ENCODE measurements around the gene PEX10. TPM values are rescaled to one million over a fixed set of nuclear protein-coding genes. Genes with fewer than 3 reads are reported as not detected.

Gene PEX10
- total RNA-seq, 2 donors from 2014 or later = 38.3 to 49.9 TPM

DNA sequence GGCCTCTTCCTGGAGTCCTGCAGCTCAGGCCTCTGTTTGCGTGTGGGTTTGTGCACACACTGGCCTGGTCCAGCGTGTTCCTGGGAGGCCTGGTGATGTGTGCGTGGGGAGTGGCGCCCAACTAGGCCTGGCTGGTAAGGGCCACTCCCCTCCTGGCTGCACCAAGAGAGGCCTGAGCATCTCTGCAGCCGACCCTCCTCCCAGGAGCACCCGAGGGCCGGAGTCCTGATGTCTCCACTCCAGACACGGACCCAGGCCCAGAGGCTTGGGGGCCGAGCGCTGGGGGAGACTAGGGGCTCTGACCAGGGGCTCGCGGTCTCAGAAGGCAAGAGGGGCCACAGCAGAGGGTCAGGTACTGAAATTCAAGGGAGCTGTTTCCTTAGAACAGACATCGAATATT, 54.3 kb downstream of the PEX10 start:
- intact Hi-C loops (cut with DNase I) = no loop called here
- DNase-seq (ENCODE audit: low spot score) = no peak
- Histone ChIP-seq H3K9me3 (no peaks in the 10 kb centered on the region), H3K27me3 (replicated peaks; ENCODE audit: insufficient read depth) (no peaks in the 10 kb centered on the region), H3K4me1 (replicated peaks) (peaks cover 6% of the 10 kb centered on the region), H3K36me3 (no peaks in the 10 kb centered on the region), H3K27ac (no peak overlapping the region), H3K4me3 (no peak overlapping the region)
- TF ChIP-seq POLR2A (IDR thresholded peaks at IDR 0.05) (no peak), CTCF (IDR thresholded peaks at IDR 0.05) (no peak), POLR2AphosphoS5 (IDR thresholded peaks at IDR 0.05) (no peak)
- WGBS = 83% methylated on average over 13 of the region's 13 CpGs

DNA sequence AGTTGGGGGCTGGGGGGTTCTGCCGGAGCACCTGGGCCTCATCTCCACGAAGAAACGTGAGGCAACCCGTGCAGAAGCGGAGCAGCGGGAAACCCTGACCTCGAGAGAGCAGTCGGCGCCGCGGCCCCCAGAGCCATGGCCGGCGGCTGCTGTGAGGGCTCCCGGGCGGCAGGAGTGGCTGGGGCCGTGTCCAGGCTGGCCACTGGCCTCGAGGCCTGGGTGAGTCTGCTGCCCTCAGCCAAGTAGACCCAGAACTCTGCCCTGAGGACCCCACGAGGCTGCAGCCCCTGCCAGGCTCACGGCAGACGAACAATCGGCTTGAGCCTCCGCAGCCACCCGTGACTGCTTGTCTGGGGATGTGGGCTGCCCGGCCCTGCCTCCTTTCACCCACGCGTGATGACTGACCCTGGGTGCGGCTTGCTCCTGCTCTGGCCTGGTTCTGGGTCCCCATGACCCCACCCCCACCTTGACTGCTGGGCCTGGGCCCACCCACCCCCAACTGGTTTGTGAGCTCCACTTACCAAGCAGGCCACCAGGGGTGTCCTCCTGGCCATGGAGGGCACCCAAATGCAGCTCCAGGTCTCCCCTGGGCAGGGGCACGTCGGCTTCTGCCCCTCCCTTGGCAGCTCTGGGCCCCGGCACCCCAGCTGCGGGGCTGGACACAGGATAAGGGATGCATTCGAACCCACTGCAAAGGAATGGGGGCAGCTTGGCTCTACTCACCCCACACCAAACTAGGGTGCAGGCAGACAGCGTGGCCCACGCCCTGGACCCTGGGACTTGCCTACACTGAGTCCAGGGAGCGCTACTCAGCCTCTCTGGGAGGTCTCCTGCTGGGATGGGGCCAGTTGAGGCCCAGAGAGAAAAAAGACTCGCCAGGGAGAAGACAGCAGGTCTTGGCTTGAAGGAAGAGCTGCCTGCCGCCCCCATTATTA, 55.2 kb downstream of the PEX10 start:
- Histone ChIP-seq H3K4me3 (no peak overlapping the region), H3K27ac (no peak overlapping the region), H3K4me1 (replicated peaks) (peaks cover 6% of the 10 kb centered on the region), H3K9me3 (no peaks in the 10 kb centered on the region), H3K36me3 (no peaks in the 10 kb centered on the region), H3K27me3 (replicated peaks; ENCODE audit: insufficient read depth) (no peaks in the 10 kb centered on the region)
- WGBS = 91% methylated on average over 27 of the region's 37 CpGs
- TF ChIP-seq POLR2A (IDR thresholded peaks at IDR 0.05) (no peak), POLR2AphosphoS5 (IDR thresholded peaks at IDR 0.05) (no peak), CTCF (IDR thresholded peaks at IDR 0.05) (no peak)
- intact Hi-C loops (cut with DNase I) = no loop called here
- no peak for DNase-seq (ENCODE audit: low spot score)

GRCh38 chr1:2356401-2356800, 56.0 kb downstream of the PEX10 start:
- peaks cover 6% of the 10 kb centered on the region for H3K4me1 ChIP-seq (replicated peaks)
- intact Hi-C loops (cut with DNase I) = no loop called here
- 94% methylated on average over 15 of the region's 15 CpGs for WGBS
- DNase-seq (ENCODE audit: low spot score) = no peak
- TF ChIP-seq POLR2A (IDR thresholded peaks at IDR 0.05) (no peak), CTCF (IDR thresholded peaks at IDR 0.05) (no peak), POLR2AphosphoS5 (IDR thresholded peaks at IDR 0.05) (no peak)
- H3K27me3 ChIP-seq (replicated peaks; ENCODE audit: insufficient read depth) = no peaks in the 10 kb centered on the region
- H3K9me3 ChIP-seq = no peaks in the 10 kb centered on the region
- H3K4me3 ChIP-seq = no peak overlapping the region
- no peaks in the 10 kb centered on the region for H3K36me3 ChIP-seq
- H3K27ac ChIP-seq = no peak overlapping the region

DNA sequence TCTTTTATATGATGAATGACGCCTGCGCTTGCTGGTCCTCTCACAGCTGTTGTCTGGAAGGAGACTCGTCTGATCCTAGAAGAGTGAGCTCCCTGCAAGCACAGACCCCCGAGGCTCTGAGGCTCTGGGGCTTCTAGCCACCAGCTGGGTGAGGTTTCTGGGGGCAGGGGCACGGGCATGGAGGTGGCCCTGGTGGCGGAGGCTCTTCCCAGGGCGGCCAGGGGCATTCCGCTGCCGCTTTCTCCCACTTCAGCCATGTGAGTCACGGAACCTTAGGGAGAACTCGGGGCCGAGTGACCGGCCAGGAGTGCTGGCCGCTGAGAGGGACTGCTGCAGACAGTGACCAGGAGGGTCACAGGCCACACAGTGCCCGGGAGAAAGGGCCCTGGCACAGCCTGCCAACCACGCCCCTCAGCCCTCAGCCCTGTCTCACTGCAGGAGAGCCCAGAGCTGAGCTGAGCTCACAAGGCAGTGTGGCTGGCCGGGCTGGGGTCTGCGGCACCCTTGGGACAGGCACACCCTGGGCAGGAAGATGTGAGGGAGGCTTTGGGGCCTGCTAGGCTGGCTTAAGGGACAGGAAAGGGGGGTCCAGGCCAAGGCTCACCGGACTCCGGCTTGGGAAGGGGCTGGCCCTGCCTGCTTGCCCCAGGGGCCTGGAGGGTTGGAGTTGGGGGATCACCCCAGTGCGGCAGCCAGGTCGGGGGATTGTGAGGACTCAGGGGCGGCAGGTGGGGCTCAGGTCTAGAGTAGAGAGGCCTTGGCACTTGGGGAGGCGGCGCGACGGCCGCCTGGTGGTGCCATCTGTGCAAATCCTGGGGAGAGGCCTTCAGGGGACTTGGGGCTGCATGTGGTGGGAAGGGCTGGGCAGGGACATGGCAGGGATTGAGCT, 56.7 kb downstream of the PEX10 start:
- WGBS = 84% methylated on average over 28 of the region's 28 CpGs
- intact Hi-C loops (cut with DNase I) = no loop called here
- H3K4me3 ChIP-seq = no peak overlapping the region
- no peaks in the 10 kb centered on the region for H3K27me3 ChIP-seq (replicated peaks; ENCODE audit: insufficient read depth)
- peaks cover 6% of the 10 kb centered on the region for H3K4me1 ChIP-seq (replicated peaks)
- H3K36me3 ChIP-seq = no peaks in the 10 kb centered on the region
- H3K9me3 ChIP-seq = no peaks in the 10 kb centered on the region
- TF ChIP-seq POLR2AphosphoS5 (IDR thresholded peaks at IDR 0.05) (no peak), POLR2A (IDR thresholded peaks at IDR 0.05) (no peak), CTCF (IDR thresholded peaks at IDR 0.05) (no peak)
- no peak overlapping the region for H3K27ac ChIP-seq
- no peak for DNase-seq (ENCODE audit: low spot score)
